WTC11 (cell line): ENCODE data around the gene CARM1. TPM values are rescaled to one million over a fixed set of nuclear protein-coding genes. Genes with fewer than 3 reads are reported as not detected.
"Not testable (repeated sequence)": the region's sequence is repeated elsewhere in the genome, so short reads cannot be mapped to it uniquely, and the experiment has no call there.

Source experiments
- ATAC-seq: fragments of 200-7000 bp; cut with Tn5 transposase; 2 replicates; pipeline ENCODE4 v1.10.0; 2021; ENCODE audit warnings: mild to moderate bottlenecking, moderate library complexity
- CTCF ChIA-PET: fragments of 300-600 bp; sonication (Branson Sonifier 250); formaldehyde crosslinking; loops from one replicate; lab custom pipeline; 2021; ENCODE audit warnings: antibody characterized with exemption; lab: Charles Lee
- POLR2A ChIA-PET: fragments of 350-600 bp; sonication (Branson Sonifier 250); formaldehyde crosslinking; loops from one replicate; lab custom pipeline; 2021; ENCODE audit warnings: antibody characterized with exemption; lab: Charles Lee
- DNase-seq: peaks from one replicate; pipeline ENCODE4 v3.0.0; 2021; ENCODE audit warnings: low spot score
- H3K27ac Mint-ChIP-seq: 2 replicates; pipeline ENCODE4 v1.8.0; 2021; ENCODE audit warnings: mixed read lengths
- H3K27me3 Mint-ChIP-seq: 2 replicates; pipeline ENCODE4 v1.8.0; 2021; ENCODE audit warnings: low read depth, mild to moderate bottlenecking, moderate library complexity, mixed read lengths
- H3K36me3 Mint-ChIP-seq: 2 replicates; pipeline ENCODE4 v1.8.0; 2021; ENCODE audit warnings: mixed read lengths
- H3K4me1 Mint-ChIP-seq: 2 replicates; pipeline ENCODE4 v1.8.0; 2022; ENCODE audit warnings: mixed read lengths
- H3K4me3 Mint-ChIP-seq: 2 replicates; pipeline ENCODE4 v1.8.0; 2021; ENCODE audit warnings: mild to moderate bottlenecking, moderate library complexity, mixed read lengths
- H3K9me3 Mint-ChIP-seq: 2 replicates; pipeline ENCODE4 v1.8.0; 2021; ENCODE audit warnings: mixed read lengths
- CBFB ChIP-seq: sonication (generic); formaldehyde crosslinking; IDR thresholded peaks from 2 replicates; pipeline ENCODE4 v1.8.1; 2022; ENCODE audit warnings: mild to moderate bottlenecking, low read depth, missing genetic modification reagents
- CREB1 ChIP-seq: sonication (generic); formaldehyde crosslinking; IDR thresholded peaks from 2 replicates; pipeline ENCODE4 v1.8.0; 2023; ENCODE audit warnings: mild to moderate bottlenecking, missing genetic modification reagents
- CTCF ChIP-seq: fragments of 200-600 bp; IDR thresholded peaks from 2 replicates; pipeline ENCODE4 v1.8.0; 2022; ENCODE audit warnings: antibody characterized with exemption
- ELF4 ChIP-seq: sonication (generic); formaldehyde crosslinking; IDR thresholded peaks from 2 replicates; pipeline ENCODE4 v1.8.1; 2022; ENCODE audit warnings: low read depth, mild to moderate bottlenecking, moderate library complexity, missing genetic modification reagents
- ESRRA ChIP-seq: sonication (generic); formaldehyde crosslinking; IDR thresholded peaks from 2 replicates; pipeline ENCODE4 v1.8.1; 2022; ENCODE audit warnings: mild to moderate bottlenecking, missing genetic modification reagents, borderline replicate concordance
- FOXK1 ChIP-seq: sonication (generic); formaldehyde crosslinking; IDR thresholded peaks from 2 replicates; pipeline ENCODE4 v1.8.0; 2022; ENCODE audit warnings: mild to moderate bottlenecking, moderate library complexity, missing genetic modification reagents
- GTF2I ChIP-seq: fragments of 250-450 bp; sonication (Bioruptor Pico); conservative IDR thresholded peaks from 2 replicates; pipeline ENCODE4 v1.4.0; 2021; ENCODE audit warnings: mild to moderate bottlenecking
- JAZF1 ChIP-seq: fragments of 250-450 bp; sonication (Bioruptor Pico); IDR thresholded peaks from 2 replicates; pipeline ENCODE4 v1.9.0; 2021; ENCODE audit warnings: moderate library complexity, mild to moderate bottlenecking, inconsistent platforms
- JUN ChIP-seq: sonication (generic); formaldehyde crosslinking; IDR thresholded peaks from 2 replicates; pipeline ENCODE4 v1.8.0; 2023; ENCODE audit warnings: mild to moderate bottlenecking, missing genetic modification reagents
- KAT7 ChIP-seq: sonication (generic); formaldehyde crosslinking; IDR thresholded peaks from 2 replicates; pipeline ENCODE4 v1.8.1; 2023; ENCODE audit warnings: missing genetic modification reagents, mild to moderate bottlenecking, borderline replicate concordance
- MLX ChIP-seq: sonication (generic); formaldehyde crosslinking; IDR thresholded peaks from 2 replicates; pipeline ENCODE4 v1.8.1; 2023; ENCODE audit warnings: mild to moderate bottlenecking, missing genetic modification reagents, moderate library complexity
- MYBL2 ChIP-seq: sonication (generic); formaldehyde crosslinking; IDR thresholded peaks from 2 replicates; pipeline ENCODE4 v1.8.1; 2023; ENCODE audit warnings: mild to moderate bottlenecking, moderate library complexity, missing genetic modification reagents
- NR3C1 ChIP-seq: sonication (generic); formaldehyde crosslinking; conservative IDR thresholded peaks from 2 replicates; pipeline ENCODE4 v1.8.1; 2023; ENCODE audit warnings: low read depth, mild to moderate bottlenecking, missing genetic modification reagents
- OVOL2 ChIP-seq: fragments of 250-450 bp; sonication (Bioruptor Pico); IDR thresholded peaks from 2 replicates; pipeline ENCODE4 v1.9.0; 2021; ENCODE audit warnings: mild to moderate bottlenecking, borderline replicate concordance
- PREB ChIP-seq: sonication (generic); formaldehyde crosslinking; IDR thresholded peaks from 2 replicates; pipeline ENCODE4 v1.8.1; 2022; ENCODE audit warnings: mild to moderate bottlenecking, missing genetic modification reagents, moderate library complexity, borderline replicate concordance
- PRRX2 ChIP-seq: fragments of 250-450 bp; sonication (Bioruptor Pico); IDR thresholded peaks from 2 replicates; pipeline ENCODE4 v1.8.0; 2021; ENCODE audit warnings: mild to moderate bottlenecking
- RORB ChIP-seq: fragments of 250-450 bp; sonication (Bioruptor Pico); IDR thresholded peaks from 2 replicates; pipeline ENCODE4 v1.9.0; 2021; ENCODE audit warnings: mild to moderate bottlenecking
- SOX15 ChIP-seq: fragments of 250-450 bp; sonication (Bioruptor Pico); IDR thresholded peaks from 2 replicates; pipeline ENCODE4 v1.9.0; 2021; ENCODE audit warnings: mild to moderate bottlenecking
- STAT6 ChIP-seq: sonication (generic); formaldehyde crosslinking; conservative IDR thresholded peaks from 2 replicates; pipeline ENCODE4 v1.8.1; 2023; ENCODE audit warnings: mild to moderate bottlenecking, low read depth, missing genetic modification reagents, moderate library complexity
- TEAD1 ChIP-seq: sonication (generic); formaldehyde crosslinking; IDR thresholded peaks from 2 replicates; pipeline ENCODE4 v1.8.0; 2022; ENCODE audit warnings: mild to moderate bottlenecking, missing genetic modification reagents
- TEAD4 ChIP-seq: sonication (generic); formaldehyde crosslinking; IDR thresholded peaks from 2 replicates; pipeline ENCODE4 v1.8.0; 2022; ENCODE audit warnings: mild to moderate bottlenecking, missing genetic modification reagents
- TP53 ChIP-seq: sonication (generic); formaldehyde crosslinking; IDR thresholded peaks from 2 replicates; pipeline ENCODE4 v1.8.1; 2023; ENCODE audit warnings: mild to moderate bottlenecking, missing genetic modification reagents
- ZNF121 ChIP-seq: sonication (generic); formaldehyde crosslinking; IDR thresholded peaks from 2 replicates; pipeline ENCODE4 v1.8.0; 2023; ENCODE audit warnings: missing genetic modification reagents
- ZNF281 ChIP-seq: sonication (generic); formaldehyde crosslinking; IDR thresholded peaks from 2 replicates; pipeline ENCODE4 v1.8.0; 2023; ENCODE audit warnings: mild to moderate bottlenecking, missing genetic modification reagents
- ZNF317 ChIP-seq: sonication (generic); formaldehyde crosslinking; IDR thresholded peaks from 2 replicates; pipeline ENCODE4 v1.8.1; 2023; ENCODE audit warnings: low read depth, mild to moderate bottlenecking, moderate library complexity, missing genetic modification reagents, borderline replicate concordance
- ZNF416 ChIP-seq: fragments of 250-450 bp; sonication (Bioruptor Pico); IDR thresholded peaks from 2 replicates; pipeline ENCODE4 v1.9.0; 2021; ENCODE audit warnings: mild to moderate bottlenecking, inconsistent platforms
- ZNF423 ChIP-seq: fragments of 250-450 bp; sonication (Bioruptor Pico); IDR thresholded peaks from 2 replicates; pipeline ENCODE4 v2.1.2; 2022; ENCODE audit warnings: mild to moderate bottlenecking, moderate library complexity
- ZNF671 ChIP-seq: fragments of 250-450 bp; sonication (Bioruptor Pico); IDR thresholded peaks from 2 replicates; pipeline ENCODE4 v1.8.0; 2021; ENCODE audit warnings: mild to moderate bottlenecking
- ZSCAN18 ChIP-seq: fragments of 250-450 bp; sonication (Bioruptor Pico); IDR thresholded peaks from 2 replicates; pipeline ENCODE4 v2.1.2; 2022; ENCODE audit warnings: mild to moderate bottlenecking, moderate library complexity
- total RNA-seq: library from RNA; stranded (reverse); gene quantifications from 3 replicates; pipeline ENCODE4 v1.2.3, GENCODE V29; 2021

CARM1 gene
- total RNA-seq, 1 experiment from 2014 or later, result 125 TPM

- peak; percentile 98 for TF ChIP-seq ZNF281 (CRISPR knock-in tag)
- no peak for TF ChIP-seq ZNF671 (CRISPR knock-in tag)
- TF ChIP-seq RORB (CRISPR knock-in tag), result no peak
- no peak for TF ChIP-seq CBFB (CRISPR knock-in tag)
- no peak for TF ChIP-seq NR3C1 (CRISPR knock-in tag)
- TF ChIP-seq TEAD1 (CRISPR knock-in tag), result peak; percentile 94
- no peak for TF ChIP-seq KAT7 (CRISPR knock-in tag)
- TF ChIP-seq PRRX2 (CRISPR knock-in tag), result no peak
- no peak for TF ChIP-seq ZNF416 (CRISPR knock-in tag)
- peak; percentile 93 for TF ChIP-seq MYBL2 (CRISPR knock-in tag)
- TF ChIP-seq ZSCAN18 (CRISPR knock-in tag), result no peak
- no peak for TF ChIP-seq GTF2I (CRISPR knock-in tag)
- TF ChIP-seq PREB (CRISPR knock-in tag), result no peak; the same call in 1 of the 2 replicates
- TF ChIP-seq JAZF1, result no peak
- TF ChIP-seq OVOL2 (CRISPR knock-in tag), result no peak
- TF ChIP-seq MLX (CRISPR knock-in tag), result no peak
- TF ChIP-seq JUN (CRISPR knock-in tag), result peak; percentile 96
- 0 out of 2 replicates have a peak, but pooled peaks have one; percentile 48 for TF ChIP-seq ZNF317 (CRISPR knock-in tag)
- TF ChIP-seq ZNF423, result no peak
- peak; percentile 92 for TF ChIP-seq TEAD4 (CRISPR knock-in tag)
- TF ChIP-seq FOXK1 (CRISPR knock-in tag), result peak; percentile 79; the same call in 1 of the 2 replicates
- TF ChIP-seq TP53 (CRISPR knock-in tag), result peak; percentile 88; the same call in 1 of the 2 replicates
- TF ChIP-seq ESRRA, result peak; percentile 95
- TF ChIP-seq CREB1 (CRISPR knock-in tag), result peak; percentile 96
- no peak for TF ChIP-seq SOX15 (CRISPR knock-in tag)
- no peak for TF ChIP-seq ZNF121 (CRISPR knock-in tag)
- no peak for TF ChIP-seq CTCF
- 0 out of 2 replicates have a peak, but pooled peaks have one; percentile 51 for TF ChIP-seq ELF4
- no peak for TF ChIP-seq STAT6 (CRISPR knock-in tag)
Measured at GRCh38 chr19:10836479-10837330, 34.6 kb upstream of the CARM1 start (continued).

GRCh38 chr19:10837649-10838048, 33.7 kb upstream of the CARM1 start:
- peaks cover 25% of the 10 kb centered on the region for H3K27me3 Mint-ChIP-seq
- H3K9me3 Mint-ChIP-seq, result peaks cover 25% of the 10 kb centered on the region
- H3K4me3 Mint-ChIP-seq, H3K27ac Mint-ChIP-seq, DNase-seq, POLR2A ChIA-PET, ATAC-seq: not testable (repeated sequence)
- peaks cover 12% of the 10 kb centered on the region; the same call in 1 of the 2 replicates for H3K36me3 Mint-ChIP-seq
- CTCF ChIA-PET, result interaction anchor here (0.7 to 8.0 kb wide), 3 partner anchors 19 to 305 kb away, joined by 3 to 135 read pairs (median 73); no protein-coding TSS in a partner anchor
- peaks cover 13% of the 10 kb centered on the region for H3K4me1 Mint-ChIP-seq
